H9 (cell line): ENCODE measurements around the gene HAUS1. TPM values are rescaled to one million over a fixed set of nuclear protein-coding genes. Genes with fewer than 3 reads are reported as not detected.

ENCODE experiments used
- DNase-seq: peaks from one replicate; pipeline ENCODE4 v3.0.0-alpha.2; 2017
- H2AFZ ChIP-seq: one replicate; pipeline ENCODE4 v1.6.1; 2013; ENCODE audit warnings: mild to moderate bottlenecking, low read length, control low read depth, moderate library complexity
- H2AK5ac ChIP-seq: 2 replicates; pipeline ENCODE4 v1.6.1; 2013; ENCODE audit warnings: low read length, control low read depth, mixed read lengths; ENCODE audit not compliant: insufficient read length
- H2BK120ac ChIP-seq: one replicate; pipeline ENCODE4 v1.6.1; 2013; ENCODE audit warnings: low read depth, mild to moderate bottlenecking, low read length, control low read depth, inconsistent platforms; ENCODE audit not compliant: poor library complexity, severe bottlenecking
- H2BK12ac ChIP-seq: 2 replicates; pipeline ENCODE4 v1.6.1; 2013; ENCODE audit warnings: low read length, control low read depth, mixed read lengths, low read depth; ENCODE audit not compliant: insufficient read length
- H2BK15ac ChIP-seq: 2 replicates; pipeline ENCODE4 v1.6.1; 2013; ENCODE audit warnings: low read depth, low read length, control low read depth
- H2BK20ac ChIP-seq: one replicate; pipeline ENCODE4 v1.6.1; 2013; ENCODE audit warnings: low read depth, mild to moderate bottlenecking, low read length, control low read depth, inconsistent platforms; ENCODE audit not compliant: poor library complexity, severe bottlenecking
- H2BK5ac ChIP-seq: 2 replicates; pipeline ENCODE4 v1.6.1; 2013; ENCODE audit warnings: low read length, control low read depth, mixed read lengths; ENCODE audit not compliant: insufficient read length
- H3K14ac ChIP-seq: 2 replicates; pipeline ENCODE4 v1.6.1; 2013; ENCODE audit warnings: low read length, control low read depth; ENCODE audit not compliant: insufficient read depth
- H3K18ac ChIP-seq: 2 replicates; pipeline ENCODE4 v1.6.1; 2013; ENCODE audit warnings: low read depth, mild to moderate bottlenecking, mixed read lengths, low read length, control low read depth; ENCODE audit not compliant: insufficient read length
- H3K23ac ChIP-seq: 2 replicates; pipeline ENCODE4 v1.6.1; 2013; ENCODE audit warnings: low read length, control low read depth, mixed read lengths, low read depth; ENCODE audit not compliant: insufficient read length
- H3K23me2 ChIP-seq: 2 replicates; pipeline ENCODE4 v1.6.1; 2013; ENCODE audit warnings: low read depth, mild to moderate bottlenecking, mixed read lengths, low read length, control low read depth; ENCODE audit not compliant: insufficient read length, poor library complexity, severe bottlenecking
- H3K27ac ChIP-seq: 2 replicates; pipeline ENCODE4 v1.5.1; 2013; ENCODE audit warnings: low read length, control low read depth, mixed read lengths, low read depth; ENCODE audit not compliant: insufficient read length
- H3K27me3 ChIP-seq: 2 replicates; pipeline ENCODE4 v1.6.1; 2013; ENCODE audit warnings: low read length, control low read depth, inconsistent platforms; ENCODE audit not compliant: insufficient read depth
- H3K4ac ChIP-seq: 2 replicates; pipeline ENCODE4 v1.6.1; 2013; ENCODE audit warnings: low read depth, mild to moderate bottlenecking, control low read depth, inconsistent platforms, low read length, moderate library complexity
- H3K4me1 ChIP-seq: 2 replicates; pipeline ENCODE4 v1.6.1; 2013; ENCODE audit warnings: low read length, control low read depth, inconsistent platforms; ENCODE audit not compliant: insufficient read depth
- H3K4me2 ChIP-seq: 2 replicates; pipeline ENCODE4 v1.6.1; 2013; ENCODE audit warnings: low read length, control low read depth, mixed read lengths; ENCODE audit not compliant: insufficient read length, insufficient read depth
- H3K56ac ChIP-seq: 2 replicates; pipeline ENCODE4 v1.6.1; 2013; ENCODE audit warnings: low read depth, mild to moderate bottlenecking, mixed read lengths, low read length, control low read depth; ENCODE audit not compliant: insufficient read length
- H3K79me1 ChIP-seq: 2 replicates; pipeline ENCODE4 v1.6.1; 2013; ENCODE audit warnings: low read depth, mild to moderate bottlenecking, moderate library complexity, low read length, control low read depth, inconsistent platforms; ENCODE audit not compliant: insufficient read depth, poor library complexity, severe bottlenecking
- H3K79me2 ChIP-seq: 2 replicates; pipeline ENCODE4 v1.6.1; 2013; ENCODE audit warnings: low read length, control low read depth, inconsistent platforms; ENCODE audit not compliant: insufficient read depth
- H3K9ac ChIP-seq: 2 replicates; pipeline ENCODE4 v1.6.1; 2013; ENCODE audit warnings: low read length, control low read depth, mixed read lengths; ENCODE audit not compliant: insufficient read length; ENCODE audit errors: extremely low read depth
- H3K9me3 ChIP-seq: one replicate; pipeline ENCODE4 v1.6.1; 2013; ENCODE audit warnings: low read depth, low read length, inconsistent platforms; ENCODE audit not compliant: control insufficient read depth
- H3T11ph ChIP-seq: one replicate; pipeline ENCODE4 v1.6.1; 2013; ENCODE audit warnings: mild to moderate bottlenecking, low read length, control low read depth, inconsistent platforms
- H4K20me1 ChIP-seq: one replicate; pipeline ENCODE4 v1.6.1; 2013; ENCODE audit not compliant: control insufficient read depth, insufficient read length, insufficient read depth
- H4K5ac ChIP-seq: 2 replicates; pipeline ENCODE4 v1.6.1; 2013; ENCODE audit warnings: low read depth, mild to moderate bottlenecking, mixed read lengths, low read length, control low read depth; ENCODE audit not compliant: insufficient read length
- H4K8ac ChIP-seq: replicated peaks from 2 replicates; pipeline ENCODE4 v1.6.1; 2013; ENCODE audit warnings: low read length, control low read depth, mixed read lengths, low read depth; ENCODE audit not compliant: insufficient read length
- H4K91ac ChIP-seq: 2 replicates; pipeline ENCODE4 v1.6.1; 2013; ENCODE audit warnings: low read depth, mild to moderate bottlenecking, moderate library complexity, mixed read lengths, low read length, control low read depth; ENCODE audit not compliant: insufficient read length
- H3K27ac Mint-ChIP-seq, 3 experiments: 2 replicates in 2 of 3; 3 replicates in 1 of 3; pipeline ENCODE4 v1.8.0; 2020 to 2021; ENCODE audit warnings: mixed read lengths in 3 of 3, mild to moderate bottlenecking in 1 of 3, moderate library complexity in 1 of 3
- H3K27me3 Mint-ChIP-seq: 2 replicates; pipeline ENCODE4 v1.8.0; 2021; ENCODE audit warnings: low read depth, mild to moderate bottlenecking, moderate library complexity, mixed read lengths
- H3K36me3 Mint-ChIP-seq, 3 experiments: 2 replicates in 2 of 3; 3 replicates in 1 of 3; pipeline ENCODE4 v1.8.0; 2020 to 2021; ENCODE audit warnings: low read depth in 3 of 3, mixed read lengths in 3 of 3; ENCODE audit not compliant: insufficient read depth in 1 of 3
- H3K4me1 Mint-ChIP-seq, 2 experiments: 2 replicates each; pipeline ENCODE4 v1.8.0; 2020; ENCODE audit warnings: mixed read lengths in 2 of 2
- H3K4me3 Mint-ChIP-seq, 2 experiments: 2 replicates in 1 of 2; 3 replicates in 1 of 2; pipeline ENCODE4 v1.8.0; 2020 to 2021; ENCODE audit warnings: mild to moderate bottlenecking in 2 of 2, mixed read lengths in 2 of 2, moderate library complexity in 1 of 2
- H3K9me3 Mint-ChIP-seq, 2 experiments: 2 replicates in 1 of 2; 3 replicates in 1 of 2; pipeline ENCODE4 v1.8.0; 2020; ENCODE audit warnings: mild to moderate bottlenecking in 2 of 2, mixed read lengths in 2 of 2, moderate library complexity in 1 of 2
- WGBS: extraction: QIAGEN DNeasy Blood & Tissue Kit; methylation state at CpG from one replicate; pipeline ENCODE4 v1.1.7; 2013; ENCODE audit warnings: missing lambda C conversion rate, low lambda C conversion rate, mixed read lengths; ENCODE audit not compliant: insufficient read length; ENCODE audit errors: extremely low coverage; 5-methylcytosine and 5-hydroxymethylcytosine counted together
- total RNA-seq: library from RNA; stranded (reverse); gene quantifications from 2 replicates; pipeline ENCODE4 v1.2.1, GENCODE V29; 2021
- TF ChIP-seq, protein P1 (sequence below): fragments of 200-600 bp; sonication (generic); conservative IDR thresholded peaks from 3 replicates; pipeline ENCODE4 v1.8.0; 2021; ENCODE audit warnings: antibody characterized with exemption, mild to moderate bottlenecking

Gene HAUS1
- total RNA-seq, 1 experiment from 2014 or later, result 87.0 TPM

DNA sequence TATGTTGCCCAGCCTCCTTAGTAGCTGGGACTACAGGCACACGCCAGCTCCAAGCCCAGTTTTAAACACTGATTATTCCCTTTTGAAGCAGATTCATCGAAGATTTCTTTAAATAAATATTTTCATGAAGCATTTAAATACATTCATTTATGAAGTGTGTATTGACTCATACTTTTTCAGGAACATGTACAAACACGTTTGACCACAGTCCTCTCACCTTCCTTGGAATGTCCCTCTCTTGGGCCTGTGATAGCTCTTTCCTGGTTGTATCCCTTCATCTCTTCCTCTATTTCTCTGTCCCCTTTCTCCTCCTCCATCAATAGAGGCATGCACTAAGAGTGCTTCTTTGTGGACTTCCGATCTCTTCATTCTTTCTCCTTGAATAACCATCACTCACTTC is 34.7 kb upstream of the HAUS1 start:
- no peak overlapping the region for H2AFZ ChIP-seq
- H3K4me1 ChIP-seq, result no peaks in the 10 kb centered on the region
- H3K23ac ChIP-seq, result no peak overlapping the region
- no CpG with 5 or more reads among the region's 4 CpGs for whole genome bisulfite sequencing
- peaks cover 10% of the 10 kb centered on the region for H3K23me2 ChIP-seq
- no peak overlapping the region for H3K18ac ChIP-seq
- Mint-ChIP-seq H3K9me3 (peaks cover 0 to 1% of the 10 kb centered on the region in 2 experiments; a peak in 1 of 5 replicates), H3K36me3 (no peaks in the 10 kb centered on the region), H3K27me3 (peaks cover 30% of the 10 kb centered on the region), H3K4me3 (no peak overlapping the region), H3K27ac (no peak overlapping the region), H3K4me1 (peaks cover 8% of the 10 kb centered on the region in 2 experiments)
- H4K5ac ChIP-seq, result no peak overlapping the region
- no peak overlapping the region for H2BK12ac ChIP-seq
- H4K91ac ChIP-seq, result no peak overlapping the region
- H3K79me2 ChIP-seq, result no peaks in the 10 kb centered on the region
- no peak overlapping the region for H3K27ac ChIP-seq
- H2BK20ac ChIP-seq, result no peak overlapping the region
- no peak overlapping the region for H3K4me2 ChIP-seq
- no peak overlapping the region for H3K4ac ChIP-seq
- H2BK15ac ChIP-seq, result no peak overlapping the region
- peaks cover 5% of the 10 kb centered on the region for H3K27me3 ChIP-seq
- H3K79me1 ChIP-seq, result no peaks in the 10 kb centered on the region
- no peak overlapping the region for H2AK5ac ChIP-seq
- H4K20me1 ChIP-seq, result no peaks in the 10 kb centered on the region
- no peak overlapping the region for H3K14ac ChIP-seq
- no peak for DNase-seq
- H3K56ac ChIP-seq, result no peak overlapping the region
- no peak overlapping the region for H2BK5ac ChIP-seq
- H4K8ac ChIP-seq, result no peak overlapping the region
- no peak overlapping the region for H3T11ph ChIP-seq
- TF ChIP-seq, protein P1, sequence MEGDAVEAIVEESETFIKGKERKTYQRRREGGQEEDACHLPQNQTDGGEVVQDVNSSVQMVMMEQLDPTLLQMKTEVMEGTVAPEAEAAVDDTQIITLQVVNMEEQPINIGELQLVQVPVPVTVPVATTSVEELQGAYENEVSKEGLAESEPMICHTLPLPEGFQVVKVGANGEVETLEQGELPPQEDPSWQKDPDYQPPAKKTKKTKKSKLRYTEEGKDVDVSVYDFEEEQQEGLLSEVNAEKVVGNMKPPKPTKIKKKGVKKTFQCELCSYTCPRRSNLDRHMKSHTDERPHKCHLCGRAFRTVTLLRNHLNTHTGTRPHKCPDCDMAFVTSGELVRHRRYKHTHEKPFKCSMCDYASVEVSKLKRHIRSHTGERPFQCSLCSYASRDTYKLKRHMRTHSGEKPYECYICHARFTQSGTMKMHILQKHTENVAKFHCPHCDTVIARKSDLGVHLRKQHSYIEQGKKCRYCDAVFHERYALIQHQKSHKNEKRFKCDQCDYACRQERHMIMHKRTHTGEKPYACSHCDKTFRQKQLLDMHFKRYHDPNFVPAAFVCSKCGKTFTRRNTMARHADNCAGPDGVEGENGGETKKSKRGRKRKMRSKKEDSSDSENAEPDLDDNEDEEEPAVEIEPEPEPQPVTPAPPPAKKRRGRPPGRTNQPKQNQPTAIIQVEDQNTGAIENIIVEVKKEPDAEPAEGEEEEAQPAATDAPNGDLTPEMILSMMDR, result no peak
- no peak overlapping the region for H3K9ac ChIP-seq
- no peaks in the 10 kb centered on the region for H3K9me3 ChIP-seq
- no peak overlapping the region for H2BK120ac ChIP-seq
